H1 (cell line): ENCODE results near the gene HSH2D. TPM values are rescaled to one million over a fixed set of nuclear protein-coding genes. Genes with fewer than 3 reads are reported as not detected.

ENCODE experiments used
- CBX5 ChIP-seq: fragments of 300-800, 300-1000 bp; sonication (generic); IDR thresholded peaks from 2 replicates; pipeline ENCODE4 v1.7.1; 2016; ENCODE audit warnings: antibody characterized with exemption, low read length, low read depth
- EGR1 ChIP-seq: IDR thresholded peaks from 2 replicates; pipeline ENCODE4 v1.6.1; 2011; ENCODE audit warnings: low read depth, low read length, borderline replicate concordance
- FOSL1 ChIP-seq: IDR thresholded peaks from 2 replicates; pipeline ENCODE4 v1.6.1; 2011; ENCODE audit warnings: mild to moderate bottlenecking, low read depth, low read length, moderate library complexity; ENCODE audit not compliant: insufficient read depth
- HDAC2 ChIP-seq, 2 experiments: fragments of 300-600 bp in 1 of 2; sonication (generic) in 1 of 2; IDR thresholded peaks; 2 replicates each; pipeline ENCODE4 v1.6.1; 2011 to 2012; ENCODE audit warnings: low read depth in 2 of 2, low read length in 2 of 2, mild to moderate bottlenecking in 2 of 2, moderate library complexity in 2 of 2, borderline replicate concordance in 1 of 2, inconsistent platforms in 1 of 2
- HDAC6 ChIP-seq: IDR thresholded peaks from one replicate; pipeline ENCODE4 v1.7.1; 2012; ENCODE audit warnings: low read depth, mild to moderate bottlenecking, inconsistent platforms, low read length, moderate library complexity
- KDM4A ChIP-seq: IDR thresholded peaks from one replicate; pipeline ENCODE4 v1.7.1; 2012; ENCODE audit warnings: low read depth, mild to moderate bottlenecking, moderate library complexity, low read length, inconsistent platforms; ENCODE audit not compliant: severe bottlenecking
- SP1 ChIP-seq: IDR thresholded peaks from 2 replicates; pipeline ENCODE4 v1.6.1; 2011; ENCODE audit warnings: low read depth, low read length
- SRF ChIP-seq: IDR thresholded peaks from 2 replicates; pipeline ENCODE4 v1.6.1; 2011; ENCODE audit warnings: mild to moderate bottlenecking, low read depth, low read length, moderate library complexity
- SUZ12 ChIP-seq: fragments of 200-600 bp; sonication (generic); IDR thresholded peaks from 2 replicates; pipeline ENCODE4 v1.6.1; 2012; ENCODE audit warnings: mild to moderate bottlenecking, inconsistent platforms, low read length, moderate library complexity, mixed read lengths
- polyA plus RNA-seq, 7 experiments: library from polyadenylated mRNA; depleted of rRNA in 3 of 7; stranded (reverse) in 5 of 7; unstranded in 2 of 7; fragments of >200 nt in 5 of 7; fragments of 200-250 nt in 2 of 7; gene quantifications; 1 replicate in 5 of 7; 2 replicates in 1 of 7; 4 replicates in 1 of 7; pipeline versions ENCODE4 v1.2.1 to v1.2.3, GENCODE V29; 2011 to 2013; ENCODE audit warnings: missing spikeins in 2 of 7, mixed read lengths in 2 of 7
- total RNA-seq: library from RNA; stranded (reverse); fragmentation: NEBNext Ultra II Directional; extraction: Animal tissue kit (Norgen Biotek cat#: 25700); gene quantifications from 2 replicates; pipeline ENCODE4 v1.2.1, GENCODE V29; 2021
- TF ChIP-seq, protein P1 (sequence below): fragments of 300-600 bp; sonication (generic); IDR thresholded peaks from 2 replicates; pipeline ENCODE4 v1.7.1; 2012; ENCODE audit warnings: low read length, moderate library complexity, mild to moderate bottlenecking, inconsistent platforms; ENCODE audit not compliant: insufficient replicate concordance
- TF ChIP-seq, protein P2 (sequence below): IDR thresholded peaks from 2 replicates; pipeline ENCODE4 v1.6.1; 2011; ENCODE audit warnings: low read depth, mild to moderate bottlenecking, low read length; ENCODE audit not compliant: insufficient read depth

HSH2D gene
- total and polyA plus RNA-seq, 2 of the 8 experiments (the other 6 are each of a cell fraction or from before 2014, with no cell fraction given) = 0.67 to 1.6 TPM

DNA sequence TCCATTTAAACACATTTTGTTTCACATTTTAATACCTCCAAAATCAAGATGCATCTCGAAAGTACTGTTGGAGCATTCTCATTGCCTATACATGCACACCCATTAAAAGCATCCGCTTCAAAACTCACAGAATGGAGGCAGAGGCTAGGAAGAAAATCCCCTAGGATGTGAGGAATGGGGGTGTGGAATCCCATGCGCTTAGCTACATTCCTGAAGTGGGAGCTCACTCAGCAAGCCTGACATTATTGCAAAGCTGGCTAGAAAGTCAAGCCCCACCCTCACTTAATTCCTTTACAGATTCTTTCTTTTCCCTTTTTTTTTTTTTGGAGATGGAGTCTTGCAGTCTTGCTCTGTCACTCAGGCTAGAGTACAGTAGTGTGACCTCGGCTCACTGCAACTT lies 37.1 kb downstream of the HSH2D start (continued):
- TF ChIP-seq, protein P1, sequence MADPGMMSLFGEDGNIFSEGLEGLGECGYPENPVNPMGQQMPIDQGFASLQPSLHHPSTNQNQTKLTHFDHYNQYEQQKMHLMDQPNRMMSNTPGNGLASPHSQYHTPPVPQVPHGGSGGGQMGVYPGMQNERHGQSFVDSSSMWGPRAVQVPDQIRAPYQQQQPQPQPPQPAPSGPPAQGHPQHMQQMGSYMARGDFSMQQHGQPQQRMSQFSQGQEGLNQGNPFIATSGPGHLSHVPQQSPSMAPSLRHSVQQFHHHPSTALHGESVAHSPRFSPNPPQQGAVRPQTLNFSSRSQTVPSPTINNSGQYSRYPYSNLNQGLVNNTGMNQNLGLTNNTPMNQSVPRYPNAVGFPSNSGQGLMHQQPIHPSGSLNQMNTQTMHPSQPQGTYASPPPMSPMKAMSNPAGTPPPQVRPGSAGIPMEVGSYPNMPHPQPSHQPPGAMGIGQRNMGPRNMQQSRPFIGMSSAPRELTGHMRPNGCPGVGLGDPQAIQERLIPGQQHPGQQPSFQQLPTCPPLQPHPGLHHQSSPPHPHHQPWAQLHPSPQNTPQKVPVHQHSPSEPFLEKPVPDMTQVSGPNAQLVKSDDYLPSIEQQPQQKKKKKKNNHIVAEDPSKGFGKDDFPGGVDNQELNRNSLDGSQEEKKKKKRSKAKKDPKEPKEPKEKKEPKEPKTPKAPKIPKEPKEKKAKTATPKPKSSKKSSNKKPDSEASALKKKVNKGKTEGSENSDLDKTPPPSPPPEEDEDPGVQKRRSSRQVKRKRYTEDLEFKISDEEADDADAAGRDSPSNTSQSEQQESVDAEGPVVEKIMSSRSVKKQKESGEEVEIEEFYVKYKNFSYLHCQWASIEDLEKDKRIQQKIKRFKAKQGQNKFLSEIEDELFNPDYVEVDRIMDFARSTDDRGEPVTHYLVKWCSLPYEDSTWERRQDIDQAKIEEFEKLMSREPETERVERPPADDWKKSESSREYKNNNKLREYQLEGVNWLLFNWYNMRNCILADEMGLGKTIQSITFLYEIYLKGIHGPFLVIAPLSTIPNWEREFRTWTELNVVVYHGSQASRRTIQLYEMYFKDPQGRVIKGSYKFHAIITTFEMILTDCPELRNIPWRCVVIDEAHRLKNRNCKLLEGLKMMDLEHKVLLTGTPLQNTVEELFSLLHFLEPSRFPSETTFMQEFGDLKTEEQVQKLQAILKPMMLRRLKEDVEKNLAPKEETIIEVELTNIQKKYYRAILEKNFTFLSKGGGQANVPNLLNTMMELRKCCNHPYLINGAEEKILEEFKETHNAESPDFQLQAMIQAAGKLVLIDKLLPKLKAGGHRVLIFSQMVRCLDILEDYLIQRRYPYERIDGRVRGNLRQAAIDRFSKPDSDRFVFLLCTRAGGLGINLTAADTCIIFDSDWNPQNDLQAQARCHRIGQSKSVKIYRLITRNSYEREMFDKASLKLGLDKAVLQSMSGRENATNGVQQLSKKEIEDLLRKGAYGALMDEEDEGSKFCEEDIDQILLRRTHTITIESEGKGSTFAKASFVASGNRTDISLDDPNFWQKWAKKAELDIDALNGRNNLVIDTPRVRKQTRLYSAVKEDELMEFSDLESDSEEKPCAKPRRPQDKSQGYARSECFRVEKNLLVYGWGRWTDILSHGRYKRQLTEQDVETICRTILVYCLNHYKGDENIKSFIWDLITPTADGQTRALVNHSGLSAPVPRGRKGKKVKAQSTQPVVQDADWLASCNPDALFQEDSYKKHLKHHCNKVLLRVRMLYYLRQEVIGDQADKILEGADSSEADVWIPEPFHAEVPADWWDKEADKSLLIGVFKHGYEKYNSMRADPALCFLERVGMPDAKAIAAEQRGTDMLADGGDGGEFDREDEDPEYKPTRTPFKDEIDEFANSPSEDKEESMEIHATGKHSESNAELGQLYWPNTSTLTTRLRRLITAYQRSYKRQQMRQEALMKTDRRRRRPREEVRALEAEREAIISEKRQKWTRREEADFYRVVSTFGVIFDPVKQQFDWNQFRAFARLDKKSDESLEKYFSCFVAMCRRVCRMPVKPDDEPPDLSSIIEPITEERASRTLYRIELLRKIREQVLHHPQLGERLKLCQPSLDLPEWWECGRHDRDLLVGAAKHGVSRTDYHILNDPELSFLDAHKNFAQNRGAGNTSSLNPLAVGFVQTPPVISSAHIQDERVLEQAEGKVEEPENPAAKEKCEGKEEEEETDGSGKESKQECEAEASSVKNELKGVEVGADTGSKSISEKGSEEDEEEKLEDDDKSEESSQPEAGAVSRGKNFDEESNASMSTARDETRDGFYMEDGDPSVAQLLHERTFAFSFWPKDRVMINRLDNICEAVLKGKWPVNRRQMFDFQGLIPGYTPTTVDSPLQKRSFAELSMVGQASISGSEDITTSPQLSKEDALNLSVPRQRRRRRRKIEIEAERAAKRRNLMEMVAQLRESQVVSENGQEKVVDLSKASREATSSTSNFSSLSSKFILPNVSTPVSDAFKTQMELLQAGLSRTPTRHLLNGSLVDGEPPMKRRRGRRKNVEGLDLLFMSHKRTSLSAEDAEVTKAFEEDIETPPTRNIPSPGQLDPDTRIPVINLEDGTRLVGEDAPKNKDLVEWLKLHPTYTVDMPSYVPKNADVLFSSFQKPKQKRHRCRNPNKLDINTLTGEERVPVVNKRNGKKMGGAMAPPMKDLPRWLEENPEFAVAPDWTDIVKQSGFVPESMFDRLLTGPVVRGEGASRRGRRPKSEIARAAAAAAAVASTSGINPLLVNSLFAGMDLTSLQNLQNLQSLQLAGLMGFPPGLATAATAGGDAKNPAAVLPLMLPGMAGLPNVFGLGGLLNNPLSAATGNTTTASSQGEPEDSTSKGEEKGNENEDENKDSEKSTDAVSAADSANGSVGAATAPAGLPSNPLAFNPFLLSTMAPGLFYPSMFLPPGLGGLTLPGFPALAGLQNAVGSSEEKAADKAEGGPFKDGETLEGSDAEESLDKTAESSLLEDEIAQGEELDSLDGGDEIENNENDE = no peak
- TF ChIP-seq HDAC2 (IDR thresholded peaks at IDR 0.05; ENCODE audit: borderline replicate concordance in 1 of 2, low read depth in 2 of 2, low read length in 2 of 2) (no peak), CBX5 (no peak), KDM4A (no peak), SUZ12 (no peak), SRF (no peak), EGR1 (no peak), FOSL1 (no peak), HDAC6 (no peak), SP1 (no peak)
- TF ChIP-seq, protein P2, sequence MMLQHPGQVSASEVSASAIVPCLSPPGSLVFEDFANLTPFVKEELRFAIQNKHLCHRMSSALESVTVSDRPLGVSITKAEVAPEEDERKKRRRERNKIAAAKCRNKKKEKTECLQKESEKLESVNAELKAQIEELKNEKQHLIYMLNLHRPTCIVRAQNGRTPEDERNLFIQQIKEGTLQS = no peak
